ENCODE measurements around the gene MAPK8IP3.
A peak's percentile ranks its signal among the peaks of the same experiment; 100 is the strongest.

Gene MAPK8IP3

GRCh38 chr16:1689853-1690252 is 16.1 kb upstream of the MAPK8IP3 start:
- ChIA-PET CTCF (no interaction called here), POLR2A (no interaction called here)
- H3K9me3 ChIP-seq (ENCODE audit: control extremely low read depth in 1 of 5, control insufficient read depth in 4 of 5, insufficient read depth in 2 of 5, low read depth in 1 of 5, low read length in 4 of 5), result no peaks in the 10 kb centered on the region
- WGBS (ENCODE audit: insufficient coverage), result 100% methylated on average over 11 of the region's 13 CpGs
- no peak overlapping the region for H3K27ac ChIP-seq (ENCODE audit: insufficient read depth in 1 of 2, low read depth in 1 of 2, low read length in 2 of 2, poor library complexity in 1 of 2, severe bottlenecking in 2 of 2)
- no peak for DNase-seq
- H3K4me3 ChIP-seq (ENCODE audit: control insufficient read depth in 1 of 7, extremely low read depth in 1 of 7, insufficient read depth in 4 of 7, low read depth in 2 of 7, low read length in 6 of 7), result no peak overlapping the region
- no peaks in the 10 kb centered on the region for H3K4me1 ChIP-seq (ENCODE audit: control extremely low read depth in 1 of 4, control insufficient read depth in 4 of 4, insufficient read depth in 4 of 4, low read length in 3 of 4)
- peaks cover 22 to 91% (median 73%) of the 10 kb centered on the region in 4 experiments for H3K36me3 ChIP-seq (ENCODE audit: control insufficient read depth in 4 of 4, insufficient read depth in 4 of 4, low read length in 3 of 4)
- H3K27me3 ChIP-seq (replicated peaks in 2 of 5; ENCODE audit: control insufficient read depth in 4 of 5, insufficient read depth in 5 of 5, low read length in 4 of 5), result no peaks in the 10 kb centered on the region

- Histone ChIP-seq H3K4me1 (ENCODE audit: control extremely low read depth in 1 of 4, control insufficient read depth in 4 of 4, insufficient read depth in 4 of 4, low read length in 3 of 4) (no peaks in the 10 kb centered on the region), H3K27ac (ENCODE audit: insufficient read depth in 1 of 2, low read depth in 1 of 2, low read length in 2 of 2, poor library complexity in 1 of 2, severe bottlenecking in 2 of 2) (no peak overlapping the region), H3K9me3 (ENCODE audit: control extremely low read depth in 1 of 5, control insufficient read depth in 4 of 5, insufficient read depth in 2 of 5, low read depth in 1 of 5, low read length in 4 of 5) (no peaks in the 10 kb centered on the region), H3K27me3 (replicated peaks in 2 of 5; ENCODE audit: control insufficient read depth in 4 of 5, insufficient read depth in 5 of 5, low read length in 4 of 5) (no peaks in the 10 kb centered on the region), H3K36me3 (ENCODE audit: control insufficient read depth in 4 of 4, insufficient read depth in 4 of 4, low read length in 3 of 4) (peaks cover 15 to 87% (median 70%) of the 10 kb centered on the region in 4 experiments), H3K4me3 (ENCODE audit: control insufficient read depth in 1 of 7, extremely low read depth in 1 of 7, insufficient read depth in 4 of 7, low read depth in 2 of 7, low read length in 6 of 7) (no peak overlapping the region)
- DNase-seq, result no peak
- ChIA-PET POLR2A (no interaction called here), CTCF (interaction anchor here (0.8 to 1.2 kb wide), 2 partner anchors 12 to 23 kb away, joined by 3 read pairs; partner anchors contain the start of gene JPT2)
- 75% methylated on average over 1 of the region's 1 CpG for WGBS (ENCODE audit: insufficient coverage)
These were observed 15.2 kb upstream of the MAPK8IP3 start for GRCh38 chr16:1690810-1691209.

- peak in 1 of 3 donors; percentile 13 for DNase-seq
- Histone ChIP-seq H3K27ac (ENCODE audit: insufficient read depth in 1 of 2, low read depth in 1 of 2, low read length in 2 of 2, poor library complexity in 1 of 2, severe bottlenecking in 2 of 2) (no peak overlapping the region), H3K27me3 (replicated peaks in 2 of 5; ENCODE audit: control insufficient read depth in 4 of 5, insufficient read depth in 5 of 5, low read length in 4 of 5) (no peaks in the 10 kb centered on the region), H3K9me3 (ENCODE audit: control extremely low read depth in 1 of 5, control insufficient read depth in 4 of 5, insufficient read depth in 2 of 5, low read depth in 1 of 5, low read length in 4 of 5) (no peaks in the 10 kb centered on the region), H3K36me3 (ENCODE audit: control insufficient read depth in 4 of 4, insufficient read depth in 4 of 4, low read length in 3 of 4) (peaks cover 15 to 90% (median 71%) of the 10 kb centered on the region in 4 experiments), H3K4me1 (ENCODE audit: control extremely low read depth in 1 of 4, control insufficient read depth in 4 of 4, insufficient read depth in 4 of 4, low read length in 3 of 4) (no peaks in the 10 kb centered on the region), H3K4me3 (ENCODE audit: control insufficient read depth in 1 of 7, extremely low read depth in 1 of 7, insufficient read depth in 4 of 7, low read depth in 2 of 7, low read length in 6 of 7) (no peak overlapping the region)
- POLR2A ChIA-PET, result no interaction called here
- CTCF ChIA-PET, result interaction anchor here (0.8 to 1.8 kb wide), 4 partner anchors 13 to 32 kb away, joined by 3 to 7 read pairs (median 4); partner anchors contain the start of genes JPT2 and MAPK8IP3
These were observed 14.7 kb upstream of the MAPK8IP3 start for GRCh38 chr16:1691276-1691675.

GRCh38 chr16:1691956-1692355 is 14.0 kb upstream of the MAPK8IP3 start:
- POLR2A ChIA-PET, result no interaction called here
- CTCF ChIA-PET, result interaction anchor here (1.2 to 1.8 kb wide), 3 partner anchors 14 to 32 kb away, joined by 3 to 7 read pairs (median 6); partner anchors contain the start of gene MAPK8IP3
- no peaks in the 10 kb centered on the region for H3K4me1 ChIP-seq (ENCODE audit: control extremely low read depth in 1 of 4, control insufficient read depth in 4 of 4, insufficient read depth in 4 of 4, low read length in 3 of 4)
- DNase-seq, result no peak
- H3K27ac ChIP-seq (ENCODE audit: insufficient read depth in 1 of 2, low read depth in 1 of 2, low read length in 2 of 2, poor library complexity in 1 of 2, severe bottlenecking in 2 of 2), result no peak overlapping the region
- no peak overlapping the region for H3K4me3 ChIP-seq (ENCODE audit: control insufficient read depth in 1 of 7, extremely low read depth in 1 of 7, insufficient read depth in 4 of 7, low read depth in 2 of 7, low read length in 6 of 7)
- no peaks in the 10 kb centered on the region for H3K27me3 ChIP-seq (replicated peaks in 2 of 5; ENCODE audit: control insufficient read depth in 4 of 5, insufficient read depth in 5 of 5, low read length in 4 of 5)
- H3K36me3 ChIP-seq (ENCODE audit: control insufficient read depth in 4 of 4, insufficient read depth in 4 of 4, low read length in 3 of 4), result peaks cover 19 to 89% (median 70%) of the 10 kb centered on the region in 4 experiments
- no peaks in the 10 kb centered on the region for H3K9me3 ChIP-seq (ENCODE audit: control extremely low read depth in 1 of 5, control insufficient read depth in 4 of 5, insufficient read depth in 2 of 5, low read depth in 1 of 5, low read length in 4 of 5)
- WGBS (ENCODE audit: insufficient coverage), result 95% methylated on average over 21 of the region's 21 CpGs

- ChIA-PET CTCF (no interaction called here), POLR2A (no interaction called here)
- Histone ChIP-seq H3K27me3 (replicated peaks in 2 of 5; ENCODE audit: control insufficient read depth in 4 of 5, insufficient read depth in 5 of 5, low read length in 4 of 5) (no peaks in the 10 kb centered on the region), H3K9me3 (ENCODE audit: control extremely low read depth in 1 of 5, control insufficient read depth in 4 of 5, insufficient read depth in 2 of 5, low read depth in 1 of 5, low read length in 4 of 5) (no peaks in the 10 kb centered on the region), H3K27ac (ENCODE audit: insufficient read depth in 1 of 2, low read depth in 1 of 2, low read length in 2 of 2, poor library complexity in 1 of 2, severe bottlenecking in 2 of 2) (no peak overlapping the region), H3K36me3 (ENCODE audit: control insufficient read depth in 4 of 4, insufficient read depth in 4 of 4, low read length in 3 of 4) (peaks cover 15 to 87% (median 66%) of the 10 kb centered on the region in 4 experiments), H3K4me3 (ENCODE audit: control insufficient read depth in 1 of 7, extremely low read depth in 1 of 7, insufficient read depth in 4 of 7, low read depth in 2 of 7, low read length in 6 of 7) (no peak overlapping the region), H3K4me1 (ENCODE audit: control extremely low read depth in 1 of 4, control insufficient read depth in 4 of 4, insufficient read depth in 4 of 4, low read length in 3 of 4) (no peaks in the 10 kb centered on the region)
- 100% methylated on average over 4 of the region's 5 CpGs for WGBS (ENCODE audit: insufficient coverage)
- DNase-seq, result no peak
These were observed 9.1 kb upstream of the MAPK8IP3 start for GRCh38 chr16:1696863-1697262.

- 97% methylated on average over 10 of the region's 10 CpGs for WGBS (ENCODE audit: insufficient coverage)
These were observed 7.3 kb upstream of the MAPK8IP3 start for GRCh38 chr16:1698680-1699079.

GRCh38 chr16:1700246-1700645 is 5.7 kb upstream of the MAPK8IP3 start:
- Histone ChIP-seq H3K9me3 (ENCODE audit: control extremely low read depth in 1 of 5, control insufficient read depth in 4 of 5, insufficient read depth in 2 of 5, low read depth in 1 of 5, low read length in 4 of 5) (no peaks in the 10 kb centered on the region), H3K4me3 (ENCODE audit: control insufficient read depth in 1 of 7, extremely low read depth in 1 of 7, insufficient read depth in 4 of 7, low read depth in 2 of 7, low read length in 6 of 7) (no peak overlapping the region), H3K27ac (ENCODE audit: insufficient read depth in 1 of 2, low read depth in 1 of 2, low read length in 2 of 2, poor library complexity in 1 of 2, severe bottlenecking in 2 of 2) (no peak overlapping the region), H3K36me3 (ENCODE audit: control insufficient read depth in 4 of 4, insufficient read depth in 4 of 4, low read length in 3 of 4) (peaks cover 8 to 67% (median 47%) of the 10 kb centered on the region in 4 experiments), H3K27me3 (replicated peaks in 2 of 5; ENCODE audit: control insufficient read depth in 4 of 5, insufficient read depth in 5 of 5, low read length in 4 of 5) (no peaks in the 10 kb centered on the region), H3K4me1 (ENCODE audit: control extremely low read depth in 1 of 4, control insufficient read depth in 4 of 4, insufficient read depth in 4 of 4, low read length in 3 of 4) (peaks cover 0 to 7% (median 6%) of the 10 kb centered on the region in 4 experiments)
- CTCF ChIA-PET, result interaction anchor here (0.8 to 1.4 kb wide), 2 partner anchors 23 to 53 kb away, joined by 3 read pairs; partner anchors contain the start of gene JPT2
- 89% methylated on average over 1 of the region's 3 CpGs for WGBS (ENCODE audit: insufficient coverage)
- no peak for DNase-seq
- POLR2A ChIA-PET, result interaction anchor here (0.6 kb wide), 1 partner anchor 226 kb away, joined by 3 read pairs; no protein-coding TSS in a partner anchor

More at GRCh38 chr16:1698680-1699079, 7.3 kb upstream of the MAPK8IP3 start:
- ChIA-PET CTCF (no interaction called here), POLR2A (no interaction called here)
- no peak overlapping the region for H3K4me3 ChIP-seq (ENCODE audit: control insufficient read depth in 1 of 7, extremely low read depth in 1 of 7, insufficient read depth in 4 of 7, low read depth in 2 of 7, low read length in 6 of 7)
- H3K4me1 ChIP-seq (ENCODE audit: control extremely low read depth in 1 of 4, control insufficient read depth in 4 of 4, insufficient read depth in 4 of 4, low read length in 3 of 4), result no peaks in the 10 kb centered on the region
- no peak for DNase-seq
- H3K9me3 ChIP-seq (ENCODE audit: control extremely low read depth in 1 of 5, control insufficient read depth in 4 of 5, insufficient read depth in 2 of 5, low read depth in 1 of 5, low read length in 4 of 5), result no peaks in the 10 kb centered on the region
- peaks cover 11 to 80% (median 55%) of the 10 kb centered on the region in 4 experiments for H3K36me3 ChIP-seq (ENCODE audit: control insufficient read depth in 4 of 4, insufficient read depth in 4 of 4, low read length in 3 of 4)
- H3K27me3 ChIP-seq (replicated peaks in 2 of 5; ENCODE audit: control insufficient read depth in 4 of 5, insufficient read depth in 5 of 5, low read length in 4 of 5), result no peaks in the 10 kb centered on the region
- peak overlapping the region in 1 of 2 experiments; percentile 15 for H3K27ac ChIP-seq (ENCODE audit: insufficient read depth in 1 of 2, low read depth in 1 of 2, low read length in 2 of 2, poor library complexity in 1 of 2, severe bottlenecking in 2 of 2)
